Stimulated activated CD4-positive, alpha-beta T cell treated with anti-CD3 and anti-CD28 coated beads, Interleukin-15, amount 100 ng/mL, for 48 hours (primary cell): ENCODE data around the gene CDK5RAP1.
"Not testable (repeated sequence)": the region's sequence is repeated elsewhere in the genome, so short reads cannot be mapped to it uniquely, and the experiment has no call there.

Experiments
- DNase-seq, 2 donors: peaks; one replicate each; pipeline ENCODE4 v3.0.0-alpha.2; 2020; ENCODE audit warnings: low read depth in 2 of 2

CDK5RAP1 gene

DNA sequence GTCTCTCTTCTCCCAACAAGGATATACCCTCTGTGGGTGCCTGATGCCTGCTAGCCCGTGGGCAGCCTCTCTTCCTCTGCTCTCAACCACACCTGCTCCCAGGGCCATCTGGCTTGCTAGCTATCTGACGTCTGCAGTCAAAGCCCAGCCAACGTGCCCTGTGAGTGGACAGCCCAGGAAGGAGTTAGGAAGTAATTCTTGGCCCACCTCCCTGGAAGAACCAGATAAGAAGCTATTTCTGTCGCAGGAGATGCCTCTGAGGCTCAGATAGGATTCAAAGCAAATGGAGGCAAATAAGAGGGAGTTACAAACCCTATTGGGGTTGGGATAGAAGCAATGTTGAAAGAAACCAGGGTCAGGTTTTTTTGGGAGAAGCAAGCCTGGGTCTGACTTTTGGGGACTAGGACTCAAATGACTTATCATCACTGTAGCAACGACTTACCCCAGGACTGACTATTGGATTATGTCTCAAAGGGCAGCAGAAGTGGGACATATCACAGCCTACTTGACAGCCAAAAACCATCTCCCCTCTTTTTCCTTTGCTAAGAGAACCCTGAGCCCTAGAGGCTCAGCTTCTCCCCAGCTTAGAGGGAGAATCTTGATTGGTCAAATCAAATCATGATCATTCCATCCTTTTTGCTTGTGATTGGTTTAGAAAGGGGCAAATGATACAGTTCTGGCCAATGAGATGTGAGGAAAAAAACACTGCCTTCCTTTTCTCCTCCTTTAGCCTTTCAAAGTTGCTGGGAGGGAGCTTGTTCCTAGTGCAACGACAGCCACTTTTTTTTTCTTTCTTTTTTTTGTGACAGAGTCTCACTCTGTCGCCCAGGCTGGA is 18.0 kb upstream of the CDK5RAP1 start:
- DNase-seq, result no peak

DNA sequence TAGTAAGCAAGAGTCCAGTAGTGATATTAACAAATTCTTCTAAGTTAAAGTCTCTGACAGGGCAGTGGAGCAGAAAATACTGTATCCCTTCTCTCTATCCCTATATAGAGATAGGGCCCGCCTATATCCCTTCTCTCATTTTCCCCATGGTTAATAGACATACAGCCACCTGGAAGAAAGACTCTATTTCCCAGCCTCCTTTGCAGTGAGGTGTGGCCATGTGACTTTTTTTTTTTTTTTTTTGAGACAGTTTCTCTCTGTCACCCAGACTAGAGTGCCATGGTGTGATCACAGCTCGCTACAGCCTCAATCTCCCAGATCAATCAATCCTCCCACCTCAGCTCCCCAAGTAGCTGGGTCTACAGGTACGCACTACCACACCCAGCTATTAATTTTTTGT is 16.7 kb upstream of the CDK5RAP1 start:
- no peak for DNase-seq

DNA sequence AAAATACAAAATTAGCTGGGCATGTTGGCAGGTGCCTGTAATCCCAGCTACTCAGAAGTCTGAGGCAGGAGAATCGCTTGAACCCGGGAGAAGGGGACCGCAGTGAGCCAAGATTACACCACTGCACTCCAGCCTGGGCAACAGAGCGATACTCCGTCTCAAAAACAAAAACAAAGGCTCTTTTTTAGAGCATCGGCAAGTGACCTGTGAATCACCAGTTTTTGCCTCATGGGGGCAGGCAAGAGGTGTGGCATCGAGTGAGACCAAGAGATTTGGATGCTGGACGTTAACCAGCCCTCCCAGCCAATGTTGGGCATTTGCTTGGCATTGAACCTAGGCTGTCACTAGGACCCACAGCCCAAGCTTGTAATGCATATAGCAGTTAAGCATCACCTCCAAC is 14.6 kb upstream of the CDK5RAP1 start:
- no peak for DNase-seq

DNA sequence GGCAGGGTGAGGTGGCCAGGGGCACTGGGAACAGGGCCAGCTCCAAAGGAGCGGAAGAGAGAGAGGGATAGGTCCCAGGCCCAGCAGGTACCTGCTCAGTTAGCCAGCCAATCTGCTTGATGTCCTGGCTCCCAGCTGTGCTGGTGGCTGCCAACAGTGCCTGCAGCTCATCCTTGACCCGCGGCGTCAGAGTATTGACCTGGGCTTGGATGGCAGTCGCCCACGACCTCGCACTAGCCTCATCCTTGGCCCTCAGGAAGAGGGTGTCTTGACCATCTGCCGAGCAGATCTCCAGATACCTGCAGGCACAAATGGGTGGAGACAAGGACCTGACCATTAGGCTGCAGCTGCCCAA is 11.1 kb upstream of the CDK5RAP1 start:
- no peak for DNase-seq

DNA sequence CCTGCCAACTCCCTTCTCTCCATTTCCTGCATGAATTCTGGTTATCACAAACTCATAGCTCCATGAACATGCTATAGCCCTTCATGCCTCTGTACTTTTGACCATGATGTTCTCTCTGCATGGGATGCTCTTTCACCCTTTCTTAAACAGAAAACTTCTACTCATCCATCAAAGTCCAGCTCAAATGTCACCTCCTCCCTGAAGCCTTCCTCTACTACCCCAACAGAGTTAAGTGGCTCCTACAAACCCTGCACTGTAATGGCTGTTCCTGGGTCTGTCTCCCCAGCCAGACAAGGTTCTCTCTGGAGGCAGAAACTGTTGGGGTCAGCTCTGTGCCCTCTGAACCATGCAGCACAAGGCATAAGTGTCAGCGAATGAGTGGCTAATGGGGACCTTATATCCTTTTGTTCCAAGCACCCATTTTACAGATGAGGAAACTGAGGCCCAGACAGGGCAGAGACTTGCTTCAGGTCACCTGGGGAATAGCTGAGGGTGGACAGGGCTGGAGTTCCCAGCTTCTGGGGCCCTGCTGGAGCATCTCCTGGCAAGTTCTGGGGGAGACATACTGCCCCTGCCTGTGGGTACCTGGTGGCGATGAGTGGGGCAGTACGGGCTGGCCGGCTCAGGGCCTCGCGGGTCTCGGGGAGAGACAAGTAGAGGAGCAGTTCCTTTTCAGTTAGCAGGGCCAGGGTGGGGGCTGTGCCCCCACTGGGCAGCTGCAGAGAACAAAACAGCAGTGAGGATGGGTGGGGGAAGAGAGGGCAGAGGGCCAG is 10.6 kb upstream of the CDK5RAP1 start:
- DNase-seq, result no peak

DNA sequence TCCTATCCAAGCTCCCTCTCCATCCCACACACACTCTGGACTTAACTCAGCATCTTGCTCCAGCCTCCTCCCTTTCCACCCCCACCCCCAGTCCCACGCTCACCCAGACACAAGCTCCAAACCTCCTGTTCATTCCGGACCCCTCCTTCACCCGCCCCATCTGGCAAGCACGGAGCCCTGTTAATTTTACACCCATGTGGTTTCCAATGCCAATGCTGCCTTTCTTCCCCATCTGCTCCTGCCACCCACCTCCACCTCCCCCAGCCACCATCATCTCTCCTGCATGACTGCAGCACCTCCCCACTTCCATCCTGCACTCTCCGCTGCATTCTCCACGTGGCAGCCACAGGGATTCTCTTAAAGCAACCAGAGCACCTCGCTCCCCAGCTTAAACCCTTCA is 9.9 kb upstream of the CDK5RAP1 start:
- no peak for DNase-seq

DNA sequence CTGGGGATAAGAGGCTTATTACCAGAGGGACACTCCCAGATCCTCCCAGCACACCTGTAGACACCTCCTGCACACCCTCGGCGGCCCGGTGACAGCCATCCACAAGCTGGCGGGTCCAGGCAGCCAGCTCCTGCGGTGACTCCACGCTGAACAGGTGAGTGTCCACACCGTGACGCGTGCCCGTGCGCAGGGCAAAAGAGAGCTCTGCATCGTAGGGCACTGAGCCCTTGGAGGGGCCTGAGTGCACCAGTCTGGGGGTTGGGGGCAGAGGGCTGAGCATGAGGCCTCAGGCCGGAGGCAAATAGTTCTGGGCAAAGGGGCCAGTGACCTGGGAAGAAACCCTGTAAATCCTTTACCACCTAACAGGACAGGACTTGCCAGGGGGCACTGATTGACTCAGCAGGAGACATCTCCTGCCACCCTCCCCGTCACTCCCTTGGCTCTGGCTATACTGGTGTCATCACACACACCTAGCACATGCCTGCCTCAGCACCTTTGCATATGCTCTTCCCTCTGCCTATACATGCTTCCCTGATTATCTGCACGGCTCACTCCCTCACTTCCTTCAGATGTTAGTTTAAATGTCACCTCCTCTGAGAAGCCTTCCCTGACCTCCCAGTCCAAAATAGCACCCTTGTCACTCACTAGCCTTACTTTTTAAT is 8.9 kb upstream of the CDK5RAP1 start:
- no peak for DNase-seq

DNA sequence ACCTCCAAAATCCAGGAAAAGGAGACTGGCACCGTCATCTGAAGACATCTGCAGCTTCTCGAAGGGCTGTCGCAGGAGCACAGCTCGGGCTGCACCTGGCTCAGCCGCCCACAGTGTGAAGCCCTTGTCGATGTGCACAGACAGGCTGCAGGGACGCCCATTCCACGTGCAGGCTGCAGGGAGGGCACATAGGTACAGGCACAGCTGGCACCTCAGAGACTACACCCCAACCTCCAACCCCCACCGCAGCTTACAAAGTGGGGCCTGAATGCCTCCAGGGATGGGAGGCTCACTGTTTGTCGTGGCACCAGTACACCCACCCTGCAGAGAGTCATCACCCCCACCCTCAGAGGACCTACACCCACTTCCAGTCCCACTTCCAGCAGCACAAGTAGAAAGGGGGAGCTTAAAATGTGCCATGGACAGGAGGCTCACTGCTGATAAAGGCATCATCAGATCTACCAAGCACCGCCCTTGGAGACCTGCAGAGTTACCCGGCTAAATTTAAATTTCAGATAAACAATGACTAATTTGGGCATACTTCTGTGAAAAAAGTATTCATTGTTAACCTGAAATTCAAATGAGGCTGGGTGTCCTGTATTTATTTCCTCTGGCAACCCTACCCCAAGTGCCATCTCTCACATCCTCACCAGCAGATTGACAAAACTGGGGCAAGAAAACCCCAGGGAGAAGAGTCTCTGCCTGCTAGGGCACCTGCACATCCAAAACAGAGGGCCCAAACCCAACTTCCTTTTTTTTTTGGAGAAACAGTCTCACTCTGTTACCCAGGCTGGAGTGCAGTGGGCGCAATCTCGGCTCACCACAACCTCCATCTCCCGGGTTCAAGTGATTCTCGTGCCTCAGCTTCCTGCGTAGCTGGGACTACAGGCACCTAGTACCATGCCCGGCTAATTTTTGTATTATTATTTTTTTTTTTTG is 7.7 kb upstream of the CDK5RAP1 start:
- no peak for DNase-seq

DNA sequence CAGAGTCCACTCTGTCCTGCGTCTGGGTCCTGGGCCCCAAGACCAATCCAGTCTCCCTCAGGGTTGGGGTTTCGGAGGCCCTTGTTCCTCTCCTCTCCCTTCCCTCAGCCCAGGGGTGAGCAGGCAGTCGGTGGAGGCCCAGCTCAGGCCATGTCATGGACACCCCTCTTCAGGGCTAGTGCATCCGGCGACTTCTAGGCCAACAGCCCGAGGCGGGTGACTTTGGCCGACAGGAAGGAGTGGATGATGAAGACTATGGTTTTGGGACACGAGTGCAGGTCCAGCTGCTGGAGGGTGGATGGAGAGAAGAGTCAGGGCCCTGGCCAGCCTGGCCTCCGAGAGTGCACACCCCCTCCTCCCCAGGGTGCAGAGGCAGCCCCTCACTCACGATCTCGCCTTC is 7.0 kb upstream of the CDK5RAP1 start:
- no peak for DNase-seq

DNA sequence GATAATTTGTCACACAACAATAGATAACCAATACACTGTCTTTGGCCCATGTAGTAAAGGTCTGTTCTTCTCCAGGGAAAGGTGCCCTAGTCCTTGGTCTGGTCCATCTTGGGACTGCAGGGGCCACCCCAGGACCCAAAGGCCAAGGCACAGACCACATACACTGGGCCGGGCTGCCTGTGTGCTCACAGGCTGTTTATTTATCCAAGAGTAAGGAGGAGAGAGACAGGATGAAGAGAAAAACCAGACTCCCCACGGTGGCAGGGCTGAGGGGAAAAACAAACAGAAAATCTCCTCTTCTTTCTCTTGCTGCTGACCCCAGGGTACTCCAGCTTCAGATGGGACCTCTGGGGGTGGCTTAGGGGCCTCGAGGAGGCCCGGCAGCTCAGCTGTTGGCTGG is 6.5 kb upstream of the CDK5RAP1 start:
- DNase-seq, result no peak

DNA sequence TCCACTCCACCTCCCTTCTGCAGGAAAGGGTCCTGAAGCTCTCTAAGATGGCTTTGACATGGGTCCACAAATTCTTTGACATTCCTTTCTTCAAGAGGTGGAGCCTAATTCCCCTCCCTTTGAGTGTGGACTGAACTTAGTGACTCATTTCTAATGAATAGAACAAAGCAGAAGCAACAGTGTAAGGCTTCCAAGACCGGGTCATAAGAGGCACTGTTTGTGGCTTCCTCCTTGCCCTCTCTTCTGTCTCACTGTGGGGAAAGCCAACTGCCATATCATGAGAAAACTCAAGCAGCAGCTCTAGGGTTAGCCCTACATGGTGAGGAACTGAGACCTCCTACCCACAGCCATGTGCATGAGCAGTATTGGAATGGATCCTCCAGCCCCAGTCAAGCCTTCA is 5.9 kb upstream of the CDK5RAP1 start:
- no peak for DNase-seq

DNA sequence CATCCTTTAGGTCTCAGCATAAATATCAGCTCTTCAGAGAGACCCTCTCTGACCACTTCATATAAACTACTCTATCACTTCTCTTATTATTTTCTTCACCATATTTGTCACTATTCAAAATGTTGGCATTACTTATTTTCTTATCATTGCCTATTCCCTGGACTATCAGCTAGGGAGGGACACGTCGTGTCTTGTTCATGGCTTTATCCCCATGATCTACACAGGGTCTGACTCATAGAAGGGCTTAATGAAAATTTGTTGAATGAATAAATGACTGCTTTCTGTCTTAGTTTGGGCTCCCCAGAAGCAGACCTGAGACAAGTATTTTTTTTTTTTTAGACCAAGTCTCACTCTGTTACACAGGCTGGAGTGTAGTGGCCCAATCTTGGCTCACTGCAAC is 3.0 kb upstream of the CDK5RAP1 start:
- DNase-seq, result no peak

DNA sequence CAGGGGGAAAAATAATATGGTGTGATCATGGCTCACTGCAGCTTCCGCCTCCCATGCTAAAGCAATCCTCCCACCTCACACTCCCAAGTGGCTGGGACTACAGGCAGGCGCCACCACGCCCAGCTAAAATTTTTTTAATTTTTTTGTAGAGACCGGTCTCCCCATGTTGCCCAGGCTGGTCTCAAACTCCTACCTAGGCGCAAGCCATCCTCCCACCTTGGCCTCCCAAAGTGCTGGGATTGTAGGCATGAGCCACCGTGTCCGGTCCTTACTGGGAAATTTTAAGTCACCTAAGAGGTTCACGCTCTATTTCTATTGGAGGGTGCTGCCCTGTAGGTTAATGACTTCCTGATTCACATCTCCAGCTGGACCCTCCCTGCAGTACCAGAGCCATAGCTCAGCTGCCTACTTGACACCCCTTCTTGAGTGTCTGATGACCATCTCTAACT is 626 bp upstream of the CDK5RAP1 start:
- no peak for DNase-seq

DNA sequence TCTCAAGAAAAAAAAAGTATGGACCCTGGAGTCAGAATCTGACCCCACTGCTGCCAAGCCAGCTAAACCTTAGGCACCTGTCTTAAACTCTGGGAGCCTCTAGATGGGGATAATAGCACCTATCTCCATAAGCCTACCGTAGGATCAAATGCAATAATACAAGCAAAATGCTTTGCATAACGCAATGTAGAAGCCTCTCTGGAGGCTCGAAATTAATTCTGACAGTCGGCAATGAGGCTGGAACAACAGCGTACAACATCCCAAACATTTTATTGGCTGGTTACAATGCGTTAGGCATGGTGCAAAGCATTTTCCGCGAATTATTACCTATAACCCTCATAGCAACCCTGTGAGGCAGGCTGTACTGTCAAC is 521 bp downstream of the CDK5RAP1 start:
- DNase-seq, result no peak

DNA sequence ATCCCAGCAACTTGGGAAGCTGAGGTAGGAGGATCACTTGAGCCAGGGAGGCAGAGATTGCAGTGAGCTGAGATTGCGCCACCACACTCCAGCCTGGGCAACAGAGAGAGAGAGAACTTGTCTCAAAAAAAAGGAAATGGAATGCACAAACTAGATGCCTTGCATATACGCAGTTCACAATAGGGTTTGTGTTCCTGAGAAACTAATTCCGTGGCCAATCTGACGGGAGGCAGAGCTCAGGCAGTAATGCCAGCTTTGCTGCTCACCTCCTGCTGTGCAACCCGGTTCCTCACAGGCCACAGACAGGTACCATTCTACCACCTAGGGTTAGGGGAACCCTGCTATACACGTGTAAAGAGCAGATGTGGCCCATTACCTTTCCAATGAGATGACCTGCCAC is 1.4 kb downstream of the CDK5RAP1 start:
- no peak for DNase-seq

DNA sequence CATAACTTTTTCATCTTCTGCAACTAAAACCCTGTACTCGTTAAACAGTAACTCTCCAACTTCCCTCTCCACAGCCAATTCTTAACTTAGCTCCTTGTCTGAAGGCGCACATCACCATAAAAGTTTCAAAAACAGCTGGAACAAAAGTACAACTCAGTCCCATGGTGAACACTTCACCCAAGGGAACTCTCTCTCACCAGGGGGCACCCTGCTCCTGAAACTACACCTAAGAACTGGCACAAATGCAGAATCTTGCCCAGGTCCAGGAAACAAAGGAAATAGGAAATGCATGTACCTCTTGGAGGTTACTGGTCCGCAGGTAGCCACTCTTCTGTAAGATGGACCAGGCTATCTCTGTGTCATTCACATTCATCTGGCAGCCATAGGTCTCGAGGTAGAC is 6.6 kb downstream of the CDK5RAP1 start:
- no peak for DNase-seq

DNA sequence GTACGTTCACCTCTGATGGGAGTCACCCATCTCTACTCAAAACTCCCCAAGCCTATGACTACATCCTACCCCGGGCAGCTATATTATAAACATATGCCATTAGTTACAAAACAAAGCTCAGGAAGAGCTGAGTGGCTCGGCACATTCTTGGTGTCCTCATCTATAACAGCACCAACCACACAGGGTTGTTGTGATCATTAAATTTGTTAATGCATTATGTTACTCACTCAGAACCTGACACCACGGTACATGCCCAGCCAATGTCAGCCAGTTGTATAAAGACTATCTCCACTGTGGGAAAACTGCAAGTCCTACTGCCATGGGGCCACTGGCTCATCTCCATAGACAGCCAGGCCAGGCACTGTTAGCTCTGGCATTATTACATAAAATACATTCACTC is 7.7 kb downstream of the CDK5RAP1 start:
- DNase-seq, result no peak

DNA sequence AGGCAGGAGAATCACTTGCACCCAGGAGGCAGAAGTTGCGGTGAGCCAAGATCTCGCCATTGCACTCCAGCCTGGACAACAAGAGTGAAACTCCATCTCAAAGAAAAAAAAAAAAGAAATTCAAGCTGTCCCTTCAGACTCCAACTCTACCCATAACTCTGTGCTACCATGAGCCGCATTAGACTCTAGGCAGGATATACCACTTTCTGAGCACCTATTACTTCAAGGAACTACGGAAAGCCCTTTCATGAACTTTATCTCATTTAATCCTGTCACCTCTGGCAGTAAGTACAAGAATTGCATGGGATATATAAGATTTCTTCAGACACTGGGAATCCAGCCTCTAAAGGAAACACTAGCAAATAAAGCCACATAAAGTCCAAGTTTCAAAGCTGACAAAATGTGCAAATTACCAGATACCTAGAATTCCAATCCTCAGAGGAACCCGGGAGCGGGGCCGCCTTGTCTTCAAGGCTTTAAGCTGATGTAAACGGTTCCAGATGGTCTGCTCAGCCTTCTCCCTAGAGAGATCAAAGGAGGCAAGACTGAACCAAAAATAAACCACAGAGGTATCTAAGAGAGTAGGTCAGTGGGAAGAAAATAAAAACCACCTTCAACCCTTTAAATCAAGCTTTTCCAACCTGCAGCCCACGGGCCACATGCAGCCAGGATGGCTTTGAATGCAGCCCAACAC is 9.4 kb downstream of the CDK5RAP1 start:
- DNase-seq, result no peak

DNA sequence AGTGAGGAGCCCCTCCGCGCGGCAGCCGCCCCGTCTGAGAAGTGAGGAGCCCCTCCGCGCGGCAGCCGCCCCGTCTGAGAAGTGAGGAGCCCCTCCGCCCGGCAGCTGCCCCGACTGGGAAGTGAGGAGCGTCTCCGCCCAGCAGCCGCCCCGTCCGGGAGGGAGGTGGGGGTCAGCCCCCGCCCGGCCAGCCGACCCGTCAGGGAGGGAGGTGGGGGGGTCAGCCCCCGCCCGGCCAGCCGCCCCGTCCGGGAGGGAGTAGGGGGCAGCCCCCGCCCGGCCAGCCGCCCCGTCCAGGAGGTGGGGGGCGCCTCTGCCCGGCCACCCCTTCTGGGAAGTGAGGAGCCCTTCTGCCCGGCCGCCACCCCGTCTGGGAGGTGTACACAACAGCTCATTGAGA is 12.0 kb downstream of the CDK5RAP1 start:
- not testable (repeated sequence) for DNase-seq

DNA sequence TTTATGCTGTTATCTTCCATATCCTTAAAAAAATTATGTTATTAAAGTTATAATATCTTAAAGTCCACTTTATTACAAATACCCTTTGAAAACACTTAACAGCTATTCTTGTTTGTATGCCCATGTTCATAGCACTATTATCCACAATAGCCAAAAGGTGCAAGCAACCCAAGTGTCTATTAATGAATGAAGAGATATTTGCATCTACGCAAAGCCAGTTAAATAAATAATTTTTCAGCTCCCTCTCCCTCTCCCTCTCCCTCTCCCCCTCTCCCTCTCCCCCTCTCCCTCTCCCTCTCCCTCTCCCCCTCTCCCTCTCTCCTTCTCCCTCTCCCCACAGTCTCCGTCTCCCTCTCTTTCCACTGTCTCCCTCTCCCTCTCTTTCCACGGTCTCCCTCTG is 13.1 kb downstream of the CDK5RAP1 start:
- no peak for DNase-seq

DNA sequence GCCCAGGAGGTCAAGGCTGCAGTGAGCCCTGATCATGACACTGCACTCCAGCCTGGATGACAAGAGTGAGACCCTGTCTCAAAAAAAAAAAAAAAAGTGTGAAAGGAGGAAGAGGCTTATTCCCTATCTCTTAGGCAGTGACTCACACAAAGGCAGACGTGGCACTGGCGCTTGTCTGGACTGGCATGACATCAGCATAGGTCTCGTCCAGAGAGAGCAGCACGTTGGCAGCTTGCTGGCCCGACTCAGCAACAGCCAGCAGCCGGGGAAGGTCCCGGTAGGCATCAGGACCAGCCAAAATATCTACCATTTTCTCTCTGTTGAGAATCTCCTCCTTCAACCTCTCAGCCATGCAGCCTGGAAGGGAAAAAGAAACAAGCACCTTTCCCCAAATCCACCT is 14.1 kb downstream of the CDK5RAP1 start:
- DNase-seq, result no peak
